ENCODE data around the gene GSG1L.
"Not testable (repeated sequence)": the region's sequence is repeated elsewhere in the genome, so short reads cannot be mapped to it uniquely, and the experiment has no call there.

Gene GSG1L

DNA sequence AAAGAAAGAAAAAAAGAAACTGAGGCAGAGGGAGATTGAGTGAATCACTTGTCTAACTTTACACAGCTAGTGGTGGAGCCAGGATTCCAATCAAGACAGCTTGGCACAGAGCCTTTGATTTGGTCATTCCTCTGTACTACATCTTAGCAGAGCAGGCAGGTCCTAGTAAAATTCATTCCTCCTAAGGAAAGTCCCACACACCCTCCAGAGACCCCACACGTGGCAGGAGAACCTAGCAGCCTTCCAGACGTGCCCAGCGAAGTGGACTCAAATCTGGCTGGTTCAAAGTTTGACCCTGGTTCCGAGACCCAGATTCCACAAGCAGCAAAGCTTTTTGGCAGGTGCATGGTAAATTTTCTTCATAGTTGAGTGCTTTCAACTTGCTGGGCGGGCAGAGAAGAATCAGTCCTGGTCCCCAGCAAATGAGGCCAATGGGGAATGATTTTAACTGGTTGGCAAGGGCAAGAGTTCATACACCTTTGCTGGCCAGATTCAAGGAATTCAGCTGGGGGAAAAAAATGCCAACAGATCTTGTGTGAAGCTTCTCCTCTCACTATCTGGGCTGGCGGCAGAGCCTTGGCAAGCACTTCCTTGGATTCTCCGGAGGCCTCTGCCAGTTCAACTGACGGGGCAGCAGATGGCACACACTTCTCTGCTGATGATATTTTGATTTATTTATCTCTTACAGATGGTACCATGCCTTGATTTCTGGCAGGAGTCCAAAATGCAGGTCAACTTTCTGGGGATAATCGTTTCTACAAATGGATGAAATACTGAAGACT is 82.4 kb downstream of the GSG1L start:
- DNase-seq (ENCODE audit: low spot score), result no peak

- DNase-seq (ENCODE audit: low spot score), result no peak
Measured at GRCh38 chr16:27980076-27980775, 83.3 kb downstream of the GSG1L start.

DNA sequence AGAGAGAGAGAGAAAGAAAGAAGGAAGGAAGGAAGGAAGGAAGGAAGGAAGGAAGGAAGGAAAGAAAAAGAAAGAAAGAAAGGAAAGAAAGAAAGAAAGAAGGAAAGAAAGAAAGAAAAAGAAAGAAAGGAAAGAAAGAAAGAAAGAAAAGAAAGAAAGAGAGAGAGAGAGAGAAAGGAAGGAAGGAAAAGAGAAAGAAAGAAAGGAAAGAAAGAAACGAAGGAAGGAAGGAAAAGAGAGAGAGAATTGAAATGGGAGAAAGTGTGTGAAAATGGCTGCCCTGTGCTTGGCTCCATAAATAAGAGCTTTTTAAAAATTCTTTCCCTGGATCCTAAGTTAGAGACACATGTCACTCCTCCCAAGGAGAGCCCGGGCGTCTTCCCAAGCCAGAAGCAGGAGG is 83.8 kb downstream of the GSG1L start:
- DNase-seq (ENCODE audit: low spot score), result not testable (repeated sequence)

DNA sequence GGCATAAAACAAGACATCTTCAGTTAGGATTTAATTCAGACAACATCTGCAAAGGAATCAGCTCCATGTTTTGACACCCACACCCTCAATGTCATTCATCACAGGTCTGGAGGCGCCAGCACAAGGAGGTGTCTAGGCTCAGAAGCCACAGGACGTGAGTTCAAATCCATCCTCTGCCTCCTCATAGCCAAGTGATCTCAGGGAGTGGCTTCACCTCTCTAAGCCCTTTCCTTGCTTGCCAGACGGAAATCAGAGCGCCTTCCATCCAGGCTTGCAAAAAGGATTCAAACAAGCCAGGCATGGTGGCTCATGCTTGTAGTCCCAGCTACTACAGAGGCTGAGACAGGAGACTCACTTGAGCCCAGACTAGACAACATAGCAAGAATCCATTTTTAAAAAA is 84.6 kb downstream of the GSG1L start:
- no peak for DNase-seq (ENCODE audit: low spot score)

DNA sequence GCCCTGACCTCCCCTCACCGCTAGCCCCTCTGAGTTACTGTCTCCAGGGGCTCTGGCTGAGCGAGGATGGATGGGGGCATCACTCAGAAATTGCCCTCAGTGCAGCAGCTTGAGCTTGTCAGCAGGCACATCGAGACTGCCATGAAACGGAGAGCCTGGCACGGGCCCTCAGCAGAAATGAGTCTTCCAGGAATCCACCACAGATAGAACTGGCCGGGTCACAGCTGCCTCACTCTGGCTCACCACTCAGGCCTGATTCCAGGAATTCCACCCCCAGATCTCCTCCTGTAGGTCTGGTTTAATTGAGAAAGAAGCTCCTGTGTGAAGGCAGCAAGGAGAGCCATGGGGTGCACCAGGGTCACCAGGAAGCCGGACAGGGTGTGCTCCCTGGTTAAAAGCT is 85.5 kb downstream of the GSG1L start:
- no peak for DNase-seq (ENCODE audit: low spot score)

- no peak for DNase-seq (ENCODE audit: low spot score)
Measured at GRCh38 chr16:27976990-27977389, 86.5 kb downstream of the GSG1L start.

GRCh38 chr16:27974896-27975540 is 88.5 kb downstream of the GSG1L start:
- DNase-seq (ENCODE audit: low spot score), result no peak

DNA sequence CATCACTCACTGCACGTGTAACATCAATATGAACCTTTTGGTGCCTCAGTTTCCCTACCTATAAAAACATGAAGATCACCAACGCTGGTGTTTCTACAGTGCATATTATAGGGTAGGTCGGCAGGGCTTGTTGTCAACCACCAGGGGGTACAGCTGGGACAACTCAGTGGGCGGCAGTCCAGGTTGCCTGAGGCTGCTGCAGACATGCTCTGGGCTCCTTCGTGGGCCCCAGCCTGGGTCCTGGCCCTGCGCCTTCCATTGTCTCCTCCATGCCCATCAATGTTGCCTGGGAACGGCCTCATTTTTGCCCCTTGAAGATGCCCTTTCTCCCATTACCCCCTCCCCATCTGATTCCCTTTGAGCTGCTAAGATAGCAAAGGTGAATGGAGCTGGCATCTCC is 89.8 kb downstream of the GSG1L start:
- DNase-seq (ENCODE audit: low spot score), result no peak

DNA sequence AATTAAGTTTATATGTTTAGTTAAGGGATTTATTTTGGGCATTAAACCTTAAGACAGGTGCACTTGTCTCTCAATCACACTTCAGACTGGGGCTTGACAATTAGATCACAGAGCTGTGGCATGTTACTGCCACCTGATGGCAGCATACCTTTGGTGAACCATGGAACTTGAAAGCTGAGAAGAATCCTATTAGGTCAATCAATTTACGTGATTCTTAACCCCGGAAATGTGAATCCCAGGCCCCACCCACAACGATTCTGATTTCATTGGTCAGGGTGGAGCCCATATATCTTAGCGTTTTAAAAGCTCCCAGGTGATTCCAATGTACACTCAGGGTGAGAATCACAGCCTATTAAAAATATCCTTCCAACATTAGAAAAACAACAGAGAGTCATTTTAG is 91.0 kb downstream of the GSG1L start:
- DNase-seq (ENCODE audit: low spot score), result peak; percentile 62

- no peak for DNase-seq (ENCODE audit: low spot score)
Measured at GRCh38 chr16:27969574-27969973, 93.9 kb downstream of the GSG1L start.

DNA sequence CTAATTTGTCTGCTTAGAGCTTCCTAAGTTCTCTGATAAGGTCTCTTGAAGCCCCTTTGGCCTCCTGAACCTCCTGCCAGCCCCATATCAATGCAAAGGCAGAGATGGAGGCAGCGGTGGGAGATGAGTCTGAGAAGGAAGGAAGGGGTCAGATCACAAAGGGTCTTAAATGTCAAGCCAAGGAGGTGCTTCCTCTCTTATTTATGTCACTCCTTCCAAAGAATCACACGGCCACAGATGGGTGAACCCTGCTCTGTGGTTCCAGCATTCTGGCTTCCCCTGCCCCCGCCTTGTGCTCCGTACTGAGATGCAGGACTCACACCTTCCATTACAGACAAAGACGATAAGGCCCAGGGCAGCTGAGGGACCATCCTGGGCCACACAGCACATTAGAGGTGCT is 96.3 kb downstream of the GSG1L start:
- DNase-seq (ENCODE audit: low spot score), result no peak

DNA sequence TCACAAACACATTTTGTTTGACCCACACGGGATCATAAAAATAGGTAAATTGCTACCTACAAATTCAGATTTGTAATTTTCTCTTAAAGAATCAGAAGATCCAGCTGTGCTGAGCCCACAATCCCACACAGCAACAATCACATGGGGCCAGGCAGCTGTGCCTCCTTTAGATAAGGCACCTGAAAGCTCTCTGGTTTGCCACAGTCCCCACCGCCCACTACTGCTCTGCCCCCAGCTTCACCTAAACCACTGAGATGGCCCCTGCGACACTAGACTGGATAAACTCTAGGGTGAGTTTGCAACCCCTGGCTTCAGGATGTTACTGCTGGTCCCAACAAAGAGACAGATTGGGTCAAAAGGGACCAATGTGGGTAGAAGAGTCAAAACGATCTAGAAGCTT is 96.8 kb downstream of the GSG1L start:
- no peak for DNase-seq (ENCODE audit: low spot score)

GRCh38 chr16:27965801-27966200 is 97.7 kb downstream of the GSG1L start:
- no peak for DNase-seq (ENCODE audit: low spot score)

DNA sequence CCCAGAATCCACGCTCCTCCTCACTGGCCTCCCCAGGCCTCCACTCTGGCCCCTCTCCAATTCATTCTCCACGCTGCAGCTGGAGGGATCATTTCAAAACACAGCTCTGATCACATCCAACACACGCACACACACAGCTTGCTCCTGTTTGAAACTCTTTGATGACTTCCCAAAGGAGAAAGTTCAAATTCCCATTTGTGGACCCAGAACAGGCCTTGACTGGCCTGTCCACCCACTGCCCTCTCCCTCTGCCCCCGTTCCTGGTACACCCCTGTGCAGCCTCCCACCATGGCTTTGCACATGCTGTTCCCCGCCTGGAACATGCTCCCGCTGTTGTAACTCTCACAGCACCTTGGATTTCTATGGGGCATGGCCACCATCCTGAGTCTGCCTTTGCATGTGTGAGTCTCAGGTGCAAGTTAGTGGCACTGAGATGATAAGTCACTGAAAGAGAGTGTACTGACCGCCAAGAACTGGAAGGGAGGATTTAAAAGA is 100.0 kb downstream of the GSG1L start:
- no peak for DNase-seq (ENCODE audit: low spot score)

DNA sequence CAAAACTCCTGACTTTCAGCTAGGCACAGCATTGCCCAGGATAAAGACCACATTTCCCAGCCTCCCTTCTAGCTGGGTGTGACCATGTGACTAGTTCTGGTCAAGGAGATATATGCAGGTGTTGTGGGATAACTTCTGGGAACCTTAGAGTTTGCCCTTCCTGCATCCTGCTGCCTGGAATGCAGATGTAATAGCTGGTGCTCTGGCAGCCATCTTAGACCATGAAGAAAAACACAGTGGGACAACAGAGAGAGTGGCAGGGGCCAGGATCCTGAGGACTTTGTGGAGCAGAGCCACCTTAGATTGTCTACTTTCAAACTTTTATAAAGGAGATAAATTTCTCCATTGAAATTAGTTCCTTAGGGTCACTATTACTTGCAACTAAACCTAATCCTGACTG is 101.3 kb downstream of the GSG1L start:
- DNase-seq (ENCODE audit: low spot score), result no peak

DNA sequence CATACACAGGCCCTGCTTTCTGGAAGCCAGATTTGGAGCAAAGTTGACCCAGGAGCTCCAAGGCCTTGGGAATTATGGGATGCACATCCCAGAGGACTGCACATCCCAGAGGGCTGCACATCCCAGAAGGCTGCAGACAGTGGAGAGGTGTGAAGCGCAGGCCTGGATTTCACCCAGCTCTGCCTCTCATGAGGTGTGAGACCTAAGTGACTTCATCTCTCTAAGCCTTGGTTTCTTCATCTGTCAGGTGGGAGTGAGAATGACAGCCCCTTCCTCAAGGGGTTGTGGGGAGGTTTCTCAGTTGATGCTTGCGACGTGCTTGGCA is 102.3 kb downstream of the GSG1L start:
- DNase-seq (ENCODE audit: low spot score), result no peak

DNA sequence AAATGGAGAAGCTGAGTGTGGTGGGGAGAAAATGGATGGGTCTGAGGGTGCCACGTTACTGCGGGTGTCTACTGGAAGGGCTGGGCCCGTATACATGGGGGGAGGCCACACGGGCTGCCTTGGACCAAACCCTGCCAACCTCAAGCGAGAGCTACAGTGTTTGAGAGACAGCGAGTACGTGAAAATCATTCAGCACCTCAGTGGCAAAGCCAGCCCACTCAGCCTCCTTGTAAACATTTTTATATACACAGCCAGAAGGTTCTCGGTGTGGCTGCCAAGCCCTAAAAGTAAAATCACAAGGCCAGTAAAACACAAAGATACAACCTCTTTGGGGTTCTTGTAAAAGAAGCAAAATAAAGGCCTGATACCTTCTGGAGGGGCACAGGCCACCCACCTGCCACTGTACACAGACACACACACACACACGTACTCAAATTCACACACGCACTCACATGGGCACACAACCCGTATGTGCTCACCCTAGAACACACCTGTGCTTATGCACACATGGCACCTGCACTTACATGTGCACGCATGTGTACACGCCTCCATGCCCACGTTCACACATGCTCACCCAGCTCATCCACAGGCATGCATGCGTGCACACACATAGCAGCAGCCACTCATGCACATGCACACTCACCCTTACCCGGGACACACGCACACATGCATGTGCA is 102.8 kb downstream of the GSG1L start:
- DNase-seq (ENCODE audit: low spot score), result no peak

- no peak for DNase-seq (ENCODE audit: low spot score)
Measured at GRCh38 chr16:27959914-27960313, 103.6 kb downstream of the GSG1L start.

GRCh38 chr16:27954191-27954590 is 109.3 kb downstream of the GSG1L start:
- no peak for DNase-seq (ENCODE audit: low spot score)

GRCh38 chr16:27952811-27953210 is 110.7 kb downstream of the GSG1L start:
- DNase-seq (ENCODE audit: low spot score), result no peak

DNA sequence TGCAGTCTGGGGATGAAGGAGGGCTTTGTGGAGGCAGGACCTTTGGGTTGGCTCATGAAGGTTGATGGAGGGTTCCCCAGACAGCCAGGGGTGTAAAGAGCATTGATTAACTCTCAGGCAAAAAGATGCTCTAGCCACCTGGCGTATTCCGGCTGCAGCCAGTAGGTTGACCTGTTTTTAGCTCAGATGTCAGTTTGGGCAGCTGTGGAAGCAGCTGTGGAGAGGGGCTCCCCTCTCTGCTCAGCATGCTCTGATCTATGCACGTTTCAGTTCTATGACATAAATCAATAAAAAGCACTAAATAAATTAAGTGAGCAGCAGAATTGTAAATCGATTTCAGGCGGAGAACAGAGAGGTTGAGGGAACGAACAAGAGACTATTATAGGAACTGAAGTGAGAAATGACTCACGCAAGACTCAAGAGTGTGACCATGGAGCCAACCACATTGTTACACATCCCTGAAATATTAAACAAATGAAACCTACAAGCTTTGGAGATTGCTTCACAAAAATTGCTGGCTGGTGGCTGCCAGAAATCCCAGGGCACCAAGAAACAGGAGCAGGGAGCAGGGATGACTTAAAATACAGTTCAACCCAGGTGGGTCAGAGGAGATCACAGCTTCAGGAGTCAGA is 111.9 kb downstream of the GSG1L start:
- no peak for DNase-seq (ENCODE audit: low spot score)

GRCh38 chr16:27950206-27950887 is 113.2 kb downstream of the GSG1L start:
- no peak for DNase-seq (ENCODE audit: low spot score)

Data from kidney tubule cell (primary cell).